Fibroblast of skin of scalp (primary cell): ENCODE results near the gene PIERCE2. TPM values are rescaled to one million over a fixed set of nuclear protein-coding genes. Genes with fewer than 3 reads are reported as not detected.
"Not testable (repeated sequence)": the region's sequence is repeated elsewhere in the genome, so short reads cannot be mapped to it uniquely, and the experiment has no call there.

Experiments
- DNase-seq: peaks from one replicate; pipeline ENCODE4 v3.0.0-alpha.2; 2013
- polyA plus RNA-seq, 2 experiments: library from polyadenylated mRNA; unstranded; fragments of 120-200 nt; gene quantifications; one replicate each; pipeline ENCODE4 v1.2.1, GENCODE V29; 2013; ENCODE audit not compliant: insufficient read length in 2 of 2

Gene PIERCE2, protein sequence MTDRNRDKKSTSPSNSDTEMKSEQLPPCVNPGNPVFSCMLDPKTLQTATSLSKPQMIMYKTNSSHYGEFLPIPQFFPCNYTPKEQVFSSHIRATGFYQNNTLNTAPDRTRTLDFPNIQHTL
- polyA plus RNA-seq (2013, experiment 1 of 2; ENCODE audit: insufficient read length), result 1.6 TPM
- polyA plus RNA-seq (2013, experiment 2 of 2; ENCODE audit: insufficient read length), result 2.0 TPM

DNA sequence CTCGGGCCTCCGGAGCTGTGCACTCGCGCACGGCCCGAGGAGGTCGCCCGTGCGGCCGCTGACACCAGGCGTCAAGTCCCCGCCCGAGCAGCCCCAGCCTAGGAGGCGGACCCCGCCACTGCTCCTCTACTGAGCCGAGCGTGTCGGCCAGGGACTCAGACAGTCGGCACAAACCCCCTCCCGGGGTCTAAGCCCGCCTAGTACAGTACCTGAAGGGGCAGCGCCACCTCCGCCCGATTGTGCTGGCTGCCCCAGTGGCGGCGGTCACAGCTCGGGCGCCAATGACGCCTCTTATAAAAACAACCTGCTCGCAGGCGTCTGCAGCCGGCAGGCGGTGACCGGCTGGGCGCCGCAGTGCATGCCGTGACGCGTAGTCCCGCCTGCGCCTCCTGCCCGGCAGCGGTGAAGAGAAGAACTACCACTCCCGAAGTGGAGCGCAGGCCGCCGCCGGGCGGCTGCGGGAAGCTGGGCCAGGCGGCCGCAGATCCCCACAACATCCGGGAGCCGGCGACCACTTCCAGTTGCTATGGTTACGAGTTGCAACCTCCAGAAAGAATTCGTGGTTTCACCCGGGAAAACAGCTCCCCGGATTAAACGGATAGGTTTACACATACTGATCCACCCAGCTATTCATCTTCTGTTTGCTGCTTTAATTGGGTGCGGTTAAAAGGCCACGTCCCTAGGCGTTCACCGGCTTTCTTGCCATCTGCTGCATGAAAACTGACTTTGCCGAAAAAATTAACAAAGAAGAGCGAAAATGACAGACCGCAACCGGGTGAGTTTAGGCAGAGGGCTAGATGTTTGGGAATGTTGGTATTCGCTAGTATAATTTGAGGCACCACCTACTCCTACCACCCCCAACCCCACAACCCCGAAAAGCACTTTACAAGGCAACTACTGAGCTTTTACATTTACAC, at the start of gene PIERCE2, which contains the start of gene CCPG1:
Gene PIERCE2 (plus strand): TSS at position 484 of the 917 bp plus-strand sequence. CDS start 274 bp downstream, at position 758.
Gene CCPG1 (minus strand): TSS at position 348 of the 917 bp plus-strand sequence. CDS start 18,935 bp downstream, outside the sequence.
- peak; percentile 95 for DNase-seq

DNA sequence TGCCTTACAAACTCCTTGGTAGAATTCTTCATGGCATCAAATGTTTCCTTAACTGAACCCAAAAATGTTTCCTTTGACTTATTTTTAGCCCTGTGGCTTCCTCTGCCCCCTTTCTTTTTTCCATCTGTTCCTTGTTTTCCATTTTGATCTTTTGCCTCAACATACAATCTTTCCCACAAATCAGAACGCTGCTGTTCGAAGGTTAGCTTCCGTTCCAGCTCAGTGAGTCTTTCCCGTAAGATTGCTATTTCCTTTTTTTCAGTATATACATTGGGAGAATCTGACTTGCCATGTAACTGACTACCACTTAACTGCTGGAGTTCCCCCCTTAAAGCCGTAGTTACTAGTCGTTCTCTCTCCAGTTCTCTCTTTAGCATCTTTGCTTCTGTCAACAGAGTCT, 48.0 kb upstream of the PIERCE2 start:
- DNase-seq, result no peak

DNA sequence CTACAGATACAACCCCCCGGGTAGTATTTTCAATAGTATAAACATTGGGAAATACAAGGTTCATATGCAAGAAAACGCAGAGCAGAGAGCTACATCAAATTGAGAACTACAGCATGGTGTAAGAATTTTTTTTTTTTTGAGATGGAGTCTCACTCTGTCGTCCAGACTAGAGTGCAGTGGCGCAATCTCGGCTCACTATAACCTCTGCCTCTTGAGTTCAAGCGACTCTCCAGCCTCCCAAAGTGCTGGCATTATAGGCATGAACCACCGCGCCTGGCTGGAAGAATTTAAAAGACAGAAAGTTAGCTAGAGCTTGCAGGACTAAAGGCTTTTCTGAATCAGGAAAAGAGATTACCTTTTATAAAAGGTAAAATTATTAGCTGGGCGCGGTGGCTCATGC, 47.2 kb upstream of the PIERCE2 start:
- DNase-seq, result no peak

DNA sequence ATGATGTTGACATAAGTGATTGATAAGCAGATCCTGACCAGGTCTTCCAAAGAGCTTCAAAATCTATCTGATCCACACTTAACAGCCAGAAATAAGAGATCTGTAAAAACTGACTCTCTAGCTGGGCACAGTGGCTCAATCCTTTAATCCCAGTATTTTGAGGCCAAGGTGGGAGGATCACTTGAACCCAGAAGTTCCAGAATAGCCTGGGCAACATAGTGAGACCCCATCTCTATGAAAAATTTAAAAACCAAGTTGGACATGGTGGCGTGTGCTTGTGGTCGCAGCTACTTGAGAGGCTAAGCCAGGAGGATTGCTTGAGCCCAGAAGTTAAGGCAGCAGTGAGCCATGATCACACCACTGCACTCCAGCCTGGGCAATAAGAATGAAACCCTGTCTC, 45.7 kb upstream of the PIERCE2 start:
- DNase-seq, result no peak

DNA sequence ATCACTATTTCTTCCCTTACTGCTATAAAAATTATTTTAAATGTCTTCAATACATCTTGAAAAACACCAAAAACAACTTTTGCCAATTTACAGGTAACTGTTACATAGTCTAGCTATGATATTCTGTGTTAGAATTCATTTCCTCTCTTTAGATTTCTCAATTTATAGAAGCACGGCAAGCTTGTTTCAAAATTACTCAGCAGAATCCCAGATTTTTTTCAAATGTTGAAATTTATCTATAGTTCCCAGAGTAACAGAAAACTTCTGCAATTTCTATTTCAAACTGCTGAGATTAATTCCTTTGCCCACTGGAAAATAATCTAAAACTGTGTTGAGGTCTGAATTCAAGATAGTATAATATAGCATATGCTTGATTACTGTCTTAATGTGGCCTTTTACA, 41.3 kb upstream of the PIERCE2 start:
- DNase-seq, result no peak

DNA sequence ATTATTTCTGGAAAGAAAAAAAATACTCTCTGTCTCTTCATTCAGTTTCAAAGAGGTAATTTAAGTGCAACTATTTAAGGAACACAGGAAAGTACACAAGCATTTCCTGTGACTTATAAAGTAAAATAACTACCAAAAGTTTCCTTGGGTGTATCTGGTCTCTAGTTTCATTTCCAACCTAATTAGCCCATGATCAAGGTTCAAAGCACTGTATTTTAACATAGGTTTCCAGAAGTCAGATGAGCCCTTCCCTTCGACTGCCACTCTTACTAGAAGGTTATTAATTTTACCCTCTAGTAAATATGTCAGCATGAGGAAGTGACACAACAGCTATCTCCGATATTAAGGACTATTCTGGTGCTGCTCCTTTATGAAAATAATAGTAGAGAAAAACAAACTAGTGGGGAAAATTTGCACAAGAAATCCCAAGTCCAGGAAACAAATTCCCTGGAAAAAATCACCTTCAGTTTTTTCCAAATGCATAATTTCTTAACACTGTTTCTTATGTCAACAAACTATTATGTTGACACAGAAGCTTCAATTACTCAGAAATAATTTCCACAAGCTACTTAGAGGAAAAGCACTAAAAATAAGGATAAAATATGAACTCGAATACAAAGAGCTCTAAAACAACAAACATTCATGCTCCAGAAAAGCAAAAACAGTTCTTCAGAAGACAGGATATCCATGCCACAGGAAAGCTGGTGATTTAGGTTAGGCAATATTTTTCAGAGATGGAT, 35.4 kb upstream of the PIERCE2 start:
- DNase-seq, result no peak

DNA sequence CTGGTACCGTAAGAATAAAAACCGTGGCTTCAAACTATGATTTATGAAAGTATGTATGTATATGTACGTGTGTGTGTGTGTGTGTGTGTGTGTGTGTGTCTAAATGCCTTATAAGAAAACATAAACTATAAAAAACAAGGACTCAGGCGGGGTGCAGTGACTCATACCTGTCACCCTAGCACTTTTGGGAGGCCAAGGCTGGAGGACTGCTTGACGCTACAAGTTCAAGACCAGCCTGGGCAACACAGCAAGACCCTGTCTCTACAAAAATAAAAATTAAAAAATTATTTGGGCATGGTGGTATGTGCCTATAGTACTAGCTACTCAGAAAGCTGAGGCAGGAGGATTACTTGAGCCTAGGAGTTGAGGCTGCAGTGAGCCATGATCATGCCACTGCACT, 29.2 kb upstream of the PIERCE2 start:
- no peak for DNase-seq

DNA sequence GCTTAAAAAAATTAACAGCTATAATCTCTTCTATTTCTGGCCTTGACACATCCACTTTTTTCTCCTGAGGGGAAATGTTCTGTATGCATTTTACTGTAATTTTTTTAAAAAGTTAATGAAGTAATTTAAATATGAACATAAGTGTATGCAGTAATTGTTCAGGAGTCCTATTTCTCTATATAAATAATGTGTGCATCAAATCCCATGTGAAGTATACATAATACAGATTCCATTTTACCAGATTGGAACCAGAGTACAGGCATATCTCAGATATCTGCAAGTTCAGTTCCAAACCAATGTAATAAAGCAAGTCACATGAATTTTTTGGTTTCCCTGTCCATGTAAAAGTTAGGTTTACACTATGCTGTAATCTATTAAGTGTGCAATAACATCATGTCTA, 26.7 kb upstream of the PIERCE2 start:
- no peak for DNase-seq

DNA sequence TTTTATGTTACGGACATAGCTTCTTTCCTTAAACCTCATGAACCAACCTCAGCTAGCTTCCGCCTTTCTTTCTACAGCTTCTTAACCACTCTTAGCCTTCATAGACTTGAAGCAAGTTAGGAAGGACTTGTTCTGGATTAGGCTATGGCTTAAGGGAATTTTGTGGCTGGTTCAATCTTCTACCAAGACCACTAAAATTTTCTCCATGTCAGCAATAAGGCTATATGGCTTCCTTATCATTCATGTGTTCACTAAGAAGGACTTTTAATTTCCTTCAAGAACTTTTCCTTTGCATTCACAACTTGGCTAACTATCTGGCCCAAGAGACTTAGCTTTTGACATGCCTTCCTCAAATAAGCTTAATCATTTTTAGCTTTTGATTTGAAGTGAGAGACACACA, 24.6 kb upstream of the PIERCE2 start:
- no peak for DNase-seq

DNA sequence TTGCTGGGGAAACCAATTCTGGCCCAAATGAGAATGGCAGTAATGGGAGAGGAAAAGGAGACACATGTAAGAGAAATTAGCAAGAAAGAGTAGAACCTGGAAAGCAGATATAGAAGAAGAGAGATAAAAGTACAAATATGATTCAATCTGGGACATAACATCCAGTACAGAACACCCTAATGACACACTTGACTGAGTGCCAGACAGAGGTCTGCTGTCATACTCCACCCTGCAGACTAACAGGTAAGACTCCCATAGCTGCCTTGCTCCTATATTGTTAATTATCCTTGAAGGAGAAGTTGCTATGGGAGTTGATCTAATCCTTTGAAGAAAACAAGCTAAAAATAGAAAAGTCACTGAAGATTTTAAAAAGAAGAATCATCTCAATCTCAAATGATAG, 21.3 kb upstream of the PIERCE2 start:
- DNase-seq, result no peak

DNA sequence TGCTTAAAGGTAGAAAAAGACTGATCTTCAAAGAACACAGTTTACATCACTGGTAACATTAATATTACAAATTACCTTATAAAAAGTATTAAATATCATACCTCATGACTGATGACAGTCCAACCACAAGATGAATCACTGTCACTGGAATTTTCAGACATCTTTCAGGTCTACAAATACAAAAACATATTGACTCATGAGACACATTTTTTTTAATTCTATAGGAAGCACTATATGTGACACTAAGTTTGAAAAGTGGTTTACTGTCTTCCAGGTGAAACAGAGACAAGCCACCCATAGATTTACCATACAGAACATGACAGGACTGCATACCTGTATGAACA, 19.1 kb upstream of the PIERCE2 start:
- peak; percentile 35 for DNase-seq

DNA sequence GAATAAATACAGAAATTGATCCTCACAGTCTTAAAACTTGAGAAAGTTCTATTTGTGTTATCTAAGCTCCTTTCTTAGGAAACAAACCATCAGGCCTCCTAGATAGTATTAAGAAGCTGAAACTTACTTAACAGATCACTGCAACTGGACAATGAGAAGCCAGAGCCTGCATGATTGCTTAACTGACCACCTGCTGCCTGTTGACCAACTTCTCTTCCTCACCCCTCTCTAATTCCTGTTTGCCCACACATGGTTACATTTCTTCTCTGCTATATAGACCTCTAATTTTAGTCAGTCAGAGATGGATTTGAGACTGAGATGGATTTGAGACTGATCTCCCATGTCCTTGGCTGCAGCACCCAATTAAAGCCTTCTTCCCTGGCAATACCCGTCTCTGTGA, 13.6 kb upstream of the PIERCE2 start:
- no peak for DNase-seq

DNA sequence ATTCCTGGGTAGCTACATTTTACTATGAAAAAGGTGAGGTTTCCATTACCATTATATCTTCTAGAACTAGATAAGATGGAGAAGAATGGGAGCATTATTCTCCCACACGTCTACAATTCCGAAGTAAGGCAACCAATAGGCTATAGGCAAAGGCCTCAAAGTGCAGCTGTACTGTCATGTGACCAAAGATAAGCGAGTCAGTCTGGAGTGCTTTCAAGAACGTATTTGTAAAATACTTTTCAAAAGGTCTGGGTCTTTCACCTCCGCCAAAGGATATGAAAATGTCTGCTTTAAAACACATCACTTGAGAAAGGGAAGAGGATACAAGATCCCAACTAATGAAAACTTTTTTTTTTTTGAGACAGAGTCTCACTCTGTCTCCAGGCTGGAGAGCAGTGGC, 10.1 kb upstream of the PIERCE2 start:
- DNase-seq, result no peak

DNA sequence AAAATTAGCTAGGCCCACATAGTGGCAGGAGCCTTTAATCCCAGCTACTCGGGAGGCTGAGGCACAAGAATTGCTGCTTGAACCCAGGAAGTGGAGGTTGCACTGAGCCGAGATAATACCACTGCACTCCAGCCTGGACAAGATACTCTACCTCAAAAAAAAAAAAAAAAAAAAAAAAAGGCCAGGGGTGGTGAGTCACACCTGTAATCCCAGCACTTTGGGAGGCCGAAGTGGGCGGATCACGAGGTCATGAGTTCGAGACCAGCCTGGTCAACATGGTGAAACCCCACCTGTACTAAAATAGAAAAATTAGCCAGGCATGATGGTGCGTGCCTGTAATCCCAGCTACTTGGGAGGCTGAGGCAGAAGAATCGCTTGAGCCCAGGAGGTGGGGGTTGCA, 8.2 kb upstream of the PIERCE2 start:
- DNase-seq, result not testable (repeated sequence)

DNA sequence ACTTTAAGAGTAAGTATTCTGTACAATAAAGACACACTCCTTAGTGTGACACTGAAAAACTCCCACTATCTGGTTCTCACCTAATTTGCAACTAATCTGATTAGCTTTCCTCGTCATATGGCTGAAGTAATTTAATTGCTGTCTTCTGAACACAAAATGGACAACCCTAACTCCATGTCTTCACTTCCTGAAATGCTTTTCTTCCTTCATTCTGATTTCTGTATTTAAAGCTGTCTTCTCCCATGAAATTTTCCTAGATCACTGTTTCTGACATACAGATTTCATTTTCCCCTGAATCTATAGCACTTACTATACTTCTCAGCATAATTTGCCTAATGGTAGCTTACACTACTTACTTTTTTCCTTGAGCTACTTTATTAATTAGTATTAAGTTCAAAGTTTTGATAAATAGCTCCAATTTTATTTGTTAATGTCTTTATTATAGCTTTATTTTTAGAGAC, 6.5 kb upstream of the PIERCE2 start:
- DNase-seq, result no peak

DNA sequence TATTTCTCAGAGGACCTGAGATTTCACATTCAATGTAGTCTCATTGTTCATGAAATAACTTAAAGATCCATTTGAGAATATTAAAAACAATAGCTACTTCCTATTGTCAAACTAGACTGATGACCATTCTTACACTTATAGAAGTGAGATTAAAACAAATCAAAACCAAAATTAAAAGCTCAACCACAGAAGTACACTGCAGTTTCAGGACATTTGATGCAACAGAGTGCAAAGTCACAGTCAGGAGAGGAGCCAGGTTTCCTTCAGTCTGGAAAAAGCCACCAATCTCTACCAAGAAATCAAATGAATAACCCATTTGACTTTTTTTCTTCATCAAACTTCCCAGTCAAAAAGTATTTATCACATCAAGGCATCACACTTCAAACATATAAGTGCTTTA, 5.6 kb upstream of the PIERCE2 start:
- peak; percentile 31 for DNase-seq

DNA sequence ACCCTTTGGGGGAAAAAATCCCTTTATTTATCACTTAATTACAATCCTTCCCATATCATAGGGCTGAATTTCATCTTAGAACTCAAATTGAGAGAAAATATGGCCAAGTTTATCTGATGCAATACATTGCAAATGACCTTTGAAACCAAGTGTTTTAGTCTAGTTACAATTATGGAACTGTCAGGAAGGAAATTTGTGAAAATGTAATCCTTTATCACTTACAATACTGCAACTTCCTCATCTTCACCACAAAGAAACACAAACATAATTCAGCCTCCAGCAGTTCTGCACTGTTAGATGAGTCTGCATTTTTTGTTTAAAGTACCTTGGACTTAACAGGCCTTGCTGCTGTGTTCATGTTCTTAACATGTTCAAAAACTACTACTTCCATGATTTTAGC, 4.8 kb upstream of the PIERCE2 start:
- peak; percentile 60 for DNase-seq

DNA sequence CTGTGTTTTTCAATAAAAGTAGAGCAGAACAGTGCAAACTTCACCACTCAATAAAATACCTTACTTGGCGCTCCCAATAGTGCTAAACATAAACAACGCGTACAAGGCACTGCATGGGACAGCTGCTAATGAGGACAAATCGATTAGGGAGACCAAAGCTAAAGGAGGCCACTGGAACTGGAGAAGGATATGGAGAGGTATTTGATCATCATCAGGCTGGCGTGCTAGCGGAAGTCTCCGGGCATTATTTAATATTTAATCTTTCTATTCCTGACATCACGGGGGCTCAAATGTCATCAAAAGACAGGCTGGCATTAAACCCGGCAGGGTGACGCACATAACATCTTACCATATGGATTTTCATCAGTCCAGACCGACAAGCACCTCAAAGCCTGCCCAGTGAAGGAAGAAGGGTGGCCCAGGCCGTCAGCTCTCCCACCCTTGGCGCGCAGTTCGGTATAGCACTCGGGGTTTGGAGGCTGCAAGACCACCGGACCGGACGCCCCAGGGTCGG, 740 bp upstream of the PIERCE2 start:
- DNase-seq, result peak; percentile 44

DNA sequence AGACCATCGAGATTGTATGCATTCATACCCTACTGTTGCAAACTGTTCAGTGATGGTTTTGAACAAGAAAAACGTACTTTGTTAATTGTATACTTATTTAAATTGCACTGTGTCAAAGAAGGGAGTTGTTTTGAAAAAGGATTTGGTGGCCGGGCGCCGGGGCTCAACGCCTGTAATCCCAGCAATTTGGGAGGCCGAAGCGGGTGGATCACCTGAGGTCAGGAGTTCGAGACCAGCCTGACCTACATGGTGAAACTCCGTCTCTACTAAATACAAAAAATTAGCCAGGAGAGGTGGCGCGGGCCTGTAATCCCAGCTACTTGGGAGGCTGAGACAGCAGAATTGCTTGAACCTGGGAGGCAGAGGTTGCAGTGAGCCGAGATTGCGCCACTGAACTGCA, 681 bp downstream of the PIERCE2 start:
- DNase-seq, result not testable (repeated sequence)

DNA sequence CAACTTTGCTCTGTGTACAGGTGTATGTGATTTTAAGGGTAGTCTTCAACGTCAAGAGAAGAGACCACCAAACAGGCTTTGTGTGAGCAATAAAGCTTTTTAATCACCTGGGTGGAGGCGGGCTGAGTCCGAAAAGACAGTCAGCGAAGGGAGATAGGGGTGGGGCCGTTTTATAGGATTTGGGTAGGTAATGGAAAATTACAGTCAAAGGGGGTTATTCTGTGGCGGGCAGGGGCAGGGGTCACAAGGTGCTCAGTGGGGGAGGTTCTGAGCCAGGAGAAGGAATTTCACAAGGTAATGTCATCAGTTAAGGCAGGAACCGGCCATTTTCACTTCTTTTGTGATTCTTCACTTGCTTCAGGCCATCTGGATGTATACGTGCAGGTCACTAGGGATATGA, 9.4 kb downstream of the PIERCE2 start:
- DNase-seq, result not testable (repeated sequence)

DNA sequence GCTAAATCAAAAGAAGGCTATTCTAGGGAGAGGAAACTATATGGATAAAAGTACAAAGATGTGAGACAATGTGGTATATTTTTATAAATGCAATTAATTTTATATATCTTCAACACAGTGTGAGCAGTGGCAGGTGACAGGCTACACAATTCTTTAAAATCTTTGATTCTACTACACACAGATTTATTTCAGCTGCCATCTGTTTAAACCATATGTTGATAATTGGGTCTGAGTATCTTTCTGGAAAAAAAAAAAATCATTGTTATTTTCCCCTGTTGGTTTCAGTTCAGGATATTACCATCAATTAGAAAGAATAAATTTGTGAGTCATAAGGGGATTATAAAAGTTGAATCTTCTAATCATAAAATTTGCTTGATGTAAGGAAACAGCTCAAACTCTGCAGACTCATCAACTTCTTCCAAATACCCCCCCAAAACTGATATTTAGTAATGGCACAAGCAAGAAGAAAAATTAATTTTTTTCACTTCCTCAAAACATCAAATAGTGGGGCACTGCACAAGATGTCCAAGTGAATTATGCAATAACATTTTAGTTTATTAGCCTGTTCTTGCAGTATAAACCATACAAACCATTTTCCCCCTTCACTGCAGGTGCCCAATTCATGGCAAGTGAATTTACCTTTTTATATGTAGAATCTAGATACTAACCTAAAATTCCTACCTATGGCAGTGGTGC, 12.0 kb downstream of the PIERCE2 start:
- DNase-seq, result no peak

DNA sequence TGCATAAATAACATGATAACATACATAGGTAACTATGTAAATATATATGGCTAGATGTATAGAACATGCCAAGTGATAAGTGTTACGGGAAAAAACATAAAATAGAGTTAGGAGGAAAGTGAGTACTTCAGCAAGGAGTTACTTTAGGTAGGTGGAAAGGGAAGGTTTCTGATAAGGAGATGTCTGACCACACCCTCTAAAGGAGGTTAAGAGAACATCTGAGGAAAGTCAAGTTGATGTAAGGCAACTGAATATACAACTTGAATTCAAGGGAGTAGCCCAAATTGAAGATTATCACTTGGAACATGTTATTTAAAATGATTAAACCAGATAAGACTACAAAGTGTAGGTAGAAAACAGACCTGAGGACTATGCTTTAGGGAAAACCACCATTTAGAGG, 13.8 kb downstream of the PIERCE2 start:
- no peak for DNase-seq
